ENCODE data around the gene NYNRIN.
"Not testable (repeated sequence)": the region's sequence is repeated elsewhere in the genome, so short reads cannot be mapped to it uniquely, and the experiment has no call there.

Gene NYNRIN

GRCh38 chr14:24370748-24371147 is 28.1 kb upstream of the NYNRIN start:
- no peak for DNase-seq

GRCh38 chr14:24371605-24372004 is 27.2 kb upstream of the NYNRIN start:
- not testable (repeated sequence) for DNase-seq

GRCh38 chr14:24372701-24373416 is 25.9 kb upstream of the NYNRIN start:
- peak; percentile 52 for DNase-seq

GRCh38 chr14:24376448-24377070 is 22.2 kb upstream of the NYNRIN start:
- no peak for DNase-seq

- no peak for DNase-seq
These were observed 21.7 kb upstream of the NYNRIN start for GRCh38 chr14:24377126-24377525.

- peak; percentile 90 for DNase-seq
These were observed 21.1 kb upstream of the NYNRIN start for GRCh38 chr14:24377657-24378056.

- no peak for DNase-seq
These were observed 20.5 kb upstream of the NYNRIN start for GRCh38 chr14:24378327-24378726.

GRCh38 chr14:24378981-24379906 is 19.6 kb upstream of the NYNRIN start:
- DNase-seq: no peak

- DNase-seq: no peak
These were observed 18.7 kb upstream of the NYNRIN start for GRCh38 chr14:24379907-24380730.

GRCh38 chr14:24381363-24382063 is 17.3 kb upstream of the NYNRIN start:
- DNase-seq: no peak

GRCh38 chr14:24382064-24382371 is 16.8 kb upstream of the NYNRIN start:
- no peak for DNase-seq

- no peak for DNase-seq
These were observed 14.6 kb upstream of the NYNRIN start for GRCh38 chr14:24384169-24384568.

- no peak for DNase-seq
These were observed 13.3 kb upstream of the NYNRIN start for GRCh38 chr14:24385524-24385923.

- no peak for DNase-seq
These were observed 11.8 kb upstream of the NYNRIN start for GRCh38 chr14:24387009-24387345.

GRCh38 chr14:24387579-24387978 is 11.2 kb upstream of the NYNRIN start:
- DNase-seq: not testable (repeated sequence)

- no peak for DNase-seq
These were observed 10.2 kb upstream of the NYNRIN start for GRCh38 chr14:24388474-24389179.

- no peak for DNase-seq
These were observed 9.5 kb upstream of the NYNRIN start for GRCh38 chr14:24389226-24389848.

GRCh38 chr14:24390701-24391468 is 7.9 kb upstream of the NYNRIN start:
- DNase-seq: no peak

GRCh38 chr14:24392325-24393091 is 6.3 kb upstream of the NYNRIN start:
- DNase-seq: no peak

GRCh38 chr14:24394275-24394674 is 4.5 kb upstream of the NYNRIN start:
- DNase-seq: no peak

Measured in NCI-H187 treated with DMSO at 0.1 percent for 48 hours (cell line).